Medulla oblongata (tissue), 1 donor: ENCODE measurements around the gene LMX1A.

Source experiments
- DNase-seq: peaks from one replicate; pipeline ENCODE4 v3.0.0-alpha.2; 2015; ENCODE audit errors: extremely low spot score

The LMX1A gene

DNA sequence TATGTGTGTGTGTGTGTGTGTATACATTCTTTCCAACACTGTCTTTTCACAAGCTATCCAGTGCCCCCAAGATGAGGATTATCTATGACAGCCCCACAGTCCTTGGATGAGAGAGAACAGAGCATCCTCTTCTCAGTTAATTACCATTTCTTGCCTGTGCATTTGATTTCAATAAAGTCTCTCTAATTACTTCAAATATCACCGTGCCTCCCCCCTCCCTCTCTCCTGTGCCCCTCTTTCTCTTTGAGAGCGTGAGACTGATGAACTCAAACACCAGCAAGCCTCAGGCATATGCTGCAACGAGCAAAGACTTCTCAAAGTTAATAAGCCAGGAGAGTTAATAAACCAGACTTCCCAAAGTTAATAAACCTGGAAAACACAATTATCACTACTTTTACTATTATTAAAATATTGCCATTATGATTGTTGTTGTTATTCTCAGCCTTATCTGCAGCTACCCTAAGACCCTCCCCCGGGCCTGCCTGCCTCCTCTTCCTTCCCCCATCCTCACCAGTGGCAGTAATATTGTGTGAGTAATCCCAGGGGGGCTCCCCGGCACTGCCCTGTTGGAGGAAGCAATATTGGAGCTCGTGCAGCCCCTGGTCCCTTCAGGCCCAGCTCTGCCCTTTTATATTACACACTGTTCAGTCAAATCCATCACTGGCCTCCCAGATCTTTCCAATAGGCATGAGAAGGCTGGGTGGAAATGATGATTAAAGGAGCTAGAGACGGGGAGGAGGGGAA lies 30.9 kb downstream of the LMX1A start:
- no peak for DNase-seq

DNA sequence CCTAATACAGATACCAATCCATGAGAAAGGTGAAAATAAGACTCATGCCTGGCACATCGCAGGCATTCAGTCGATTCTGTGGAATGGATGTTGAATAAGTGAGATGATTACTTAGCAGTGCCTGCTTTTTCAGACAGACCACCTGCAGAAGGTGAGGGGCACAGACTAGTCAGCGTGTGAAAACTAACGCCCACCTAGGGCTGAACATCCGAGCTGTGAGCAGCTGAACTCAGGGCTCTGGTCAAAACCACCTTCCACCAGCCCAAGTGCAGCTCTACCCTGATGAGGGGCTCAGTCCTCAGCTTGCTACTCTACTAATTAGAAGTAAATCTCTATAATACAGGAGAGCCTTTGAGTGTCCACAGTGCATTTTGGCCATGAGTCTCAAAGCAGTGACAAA lies 32.5 kb downstream of the LMX1A start:
- DNase-seq, result no peak

GRCh38 chr1:165317612-165318011 lies 38.9 kb downstream of the LMX1A start:
- no peak for DNase-seq

DNA sequence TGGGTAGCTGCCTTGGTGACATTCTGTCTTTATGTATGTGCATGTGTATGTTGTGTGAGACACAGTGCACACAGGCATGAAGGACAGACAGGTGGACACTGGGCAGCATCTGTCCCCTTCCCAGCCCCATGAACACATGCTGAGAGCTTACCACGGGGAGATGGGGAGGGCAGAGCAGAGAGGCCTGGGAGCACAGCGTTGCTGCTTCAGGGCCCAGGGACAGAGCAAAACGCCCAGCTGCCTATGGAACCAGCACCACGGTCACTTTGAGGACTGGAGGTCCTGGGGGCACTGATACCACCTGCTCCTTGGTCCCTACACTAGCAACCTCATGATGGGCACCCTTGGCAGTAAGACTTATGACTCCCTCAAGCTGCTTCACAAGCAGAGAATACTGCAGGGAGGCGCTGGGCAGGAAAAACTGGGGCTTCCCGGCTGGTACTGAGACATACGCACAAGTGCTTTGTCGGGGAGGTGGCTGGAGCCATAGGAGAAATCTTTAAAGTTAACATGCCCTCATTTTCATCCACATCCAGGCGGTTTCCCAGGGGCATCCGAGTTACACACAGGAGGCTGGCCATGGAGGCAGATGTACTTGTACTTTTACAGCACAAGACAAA lies 40.3 kb downstream of the LMX1A start:
- DNase-seq, result no peak

GRCh38 chr1:165315481-165315880 lies 41.0 kb downstream of the LMX1A start:
- DNase-seq, result no peak

GRCh38 chr1:165313903-165314302 lies 42.6 kb downstream of the LMX1A start:
- DNase-seq, result no peak

DNA sequence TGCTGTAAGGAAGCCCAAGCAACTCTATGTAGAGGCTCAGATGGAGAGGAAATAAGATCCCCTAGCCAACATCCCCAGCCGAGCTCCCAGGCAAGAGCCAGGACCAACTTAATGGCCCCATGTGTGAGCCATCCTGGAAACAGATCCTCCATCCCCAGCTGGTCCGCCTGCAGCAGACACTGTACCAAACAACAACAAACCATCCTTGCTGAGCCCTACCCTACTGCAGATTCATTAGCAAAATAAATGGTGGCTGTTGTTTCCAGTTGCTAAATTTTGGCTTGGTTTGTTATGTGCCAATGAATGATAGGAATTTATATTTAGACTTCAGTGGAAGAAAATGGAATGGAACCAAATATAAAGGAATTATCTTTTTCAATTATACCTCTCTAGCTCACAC lies 43.9 kb downstream of the LMX1A start:
- DNase-seq, result no peak

- no peak for DNase-seq
Measured at GRCh38 chr1:165306543-165307434, 49.7 kb downstream of the LMX1A start.

- DNase-seq, result no peak
Measured at GRCh38 chr1:165303386-165303785, 53.1 kb downstream of the LMX1A start.

DNA sequence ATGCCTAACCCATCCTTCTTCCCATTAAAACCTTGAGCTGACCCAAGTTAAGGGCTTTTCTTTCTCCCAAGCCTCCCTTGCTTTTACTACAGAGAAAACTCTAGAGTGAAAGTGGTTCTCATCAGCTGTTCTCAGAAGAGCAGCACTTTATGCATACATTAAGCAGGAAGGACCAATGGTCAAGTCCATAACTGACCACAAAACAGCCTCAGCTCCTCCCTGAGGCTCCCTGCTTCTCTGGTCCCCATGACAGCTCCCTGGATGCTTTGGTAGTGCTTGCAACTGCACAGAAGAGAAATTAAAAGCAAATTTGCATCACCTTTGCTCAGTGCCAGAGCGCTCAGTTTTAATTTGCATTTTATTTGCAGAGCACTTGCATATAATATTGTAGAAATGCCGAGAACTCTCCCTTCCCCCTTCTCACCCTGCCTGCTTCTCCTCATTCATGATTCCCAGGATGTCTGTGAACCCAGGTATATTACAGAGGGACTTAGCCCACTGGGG lies 56.1 kb downstream of the LMX1A start:
- DNase-seq, result no peak

GRCh38 chr1:165298203-165298820 lies 58.2 kb downstream of the LMX1A start:
- no peak for DNase-seq

DNA sequence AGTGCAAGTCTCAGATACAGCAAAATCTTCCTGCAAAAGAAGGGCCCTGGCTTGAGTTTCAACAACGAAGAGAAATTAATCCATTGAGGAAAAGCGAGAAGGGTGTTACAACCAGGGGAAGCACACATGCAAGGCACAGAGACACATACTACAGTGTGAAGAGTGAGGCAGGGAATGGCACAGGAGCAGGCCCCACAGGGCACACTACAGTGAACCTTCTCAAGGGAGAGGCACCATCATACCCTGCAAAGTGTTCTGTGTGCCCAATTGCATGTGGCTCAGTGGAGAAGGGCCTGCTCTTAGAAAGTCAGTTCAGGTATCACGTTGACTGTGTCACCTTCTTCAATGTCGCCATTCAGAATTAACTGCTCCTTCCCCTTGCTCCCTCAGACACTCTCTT lies 60.3 kb downstream of the LMX1A start:
- DNase-seq, result no peak

DNA sequence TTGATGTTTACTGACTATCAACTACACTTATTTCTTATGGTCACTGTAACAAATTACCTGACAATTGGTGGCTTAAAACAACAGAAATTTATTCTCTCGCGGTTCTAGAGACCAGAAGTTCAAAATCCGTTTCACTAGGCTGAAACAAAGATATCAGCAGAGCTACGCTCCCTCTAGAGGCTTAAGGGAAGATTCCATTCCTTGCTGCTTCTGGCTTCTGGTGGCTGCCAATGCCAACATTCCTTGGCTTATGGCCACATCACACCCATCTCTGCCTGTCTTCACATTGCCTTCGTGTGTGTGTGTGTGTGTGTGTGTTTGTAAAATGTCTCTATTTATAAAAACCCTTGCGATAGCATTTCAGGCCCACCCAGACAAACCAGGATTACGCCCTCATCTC lies 66.4 kb downstream of the LMX1A start:
- DNase-seq, result no peak

DNA sequence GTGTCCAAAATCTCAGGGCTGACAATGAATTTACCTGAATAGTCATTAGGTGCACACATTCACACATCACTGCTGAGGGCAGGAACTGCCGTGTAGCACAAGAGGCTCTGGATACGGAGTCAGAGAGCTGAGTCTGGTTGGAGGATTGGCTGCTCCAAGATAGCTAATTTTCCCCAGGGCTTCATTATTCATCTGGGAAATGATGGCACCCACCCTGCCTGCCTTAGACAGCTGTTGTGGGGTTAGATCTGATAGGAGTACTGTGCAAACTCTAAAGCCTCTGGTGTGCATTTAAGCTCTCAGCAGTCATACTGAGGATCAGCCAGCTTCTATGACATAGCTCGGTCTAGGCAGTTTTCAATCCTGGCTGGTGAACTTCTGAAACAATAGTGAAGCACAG lies 67.0 kb downstream of the LMX1A start:
- no peak for DNase-seq

GRCh38 chr1:165288350-165289120 lies 68.0 kb downstream of the LMX1A start:
- no peak for DNase-seq

DNA sequence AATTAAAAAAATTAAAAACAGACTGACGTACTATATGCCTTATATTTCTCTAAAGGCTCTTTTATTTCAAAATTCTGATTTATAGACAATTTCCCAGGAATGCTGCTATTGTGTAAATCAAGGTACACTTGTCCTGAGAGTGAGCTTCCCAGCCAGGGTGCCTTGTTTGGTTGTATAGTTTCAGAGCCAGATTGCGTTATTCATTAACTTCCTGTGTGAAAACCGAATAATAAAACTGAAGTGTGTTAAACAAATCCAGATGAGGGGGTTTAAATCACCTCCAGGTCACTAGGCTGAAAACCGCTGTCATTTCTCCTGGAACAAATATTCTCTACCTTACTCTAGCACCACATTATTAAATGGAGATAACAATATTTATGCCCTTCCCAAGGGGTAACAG lies 68.7 kb downstream of the LMX1A start:
- DNase-seq, result no peak

GRCh38 chr1:165287329-165287728 lies 69.2 kb downstream of the LMX1A start:
- DNase-seq, result no peak

DNA sequence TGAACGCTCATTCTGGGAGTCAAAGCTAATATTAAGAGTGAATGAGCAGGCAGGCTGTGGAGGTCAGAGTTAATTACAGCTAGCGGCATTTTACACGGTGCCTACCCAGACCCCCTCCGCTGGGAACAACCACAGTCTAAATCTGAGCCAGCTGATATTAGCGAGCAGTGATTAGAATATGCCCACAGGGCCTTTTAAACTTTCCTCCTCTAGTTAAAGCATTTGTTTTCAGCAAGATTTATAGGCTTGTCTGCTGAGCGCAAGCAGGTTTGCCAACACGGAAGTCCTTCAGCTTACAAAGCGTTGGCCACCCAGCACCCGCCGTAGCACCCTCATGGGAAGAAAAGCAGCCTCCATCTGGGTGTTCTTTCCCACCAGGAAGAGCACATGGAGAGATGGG lies 72.1 kb downstream of the LMX1A start:
- DNase-seq, result no peak

DNA sequence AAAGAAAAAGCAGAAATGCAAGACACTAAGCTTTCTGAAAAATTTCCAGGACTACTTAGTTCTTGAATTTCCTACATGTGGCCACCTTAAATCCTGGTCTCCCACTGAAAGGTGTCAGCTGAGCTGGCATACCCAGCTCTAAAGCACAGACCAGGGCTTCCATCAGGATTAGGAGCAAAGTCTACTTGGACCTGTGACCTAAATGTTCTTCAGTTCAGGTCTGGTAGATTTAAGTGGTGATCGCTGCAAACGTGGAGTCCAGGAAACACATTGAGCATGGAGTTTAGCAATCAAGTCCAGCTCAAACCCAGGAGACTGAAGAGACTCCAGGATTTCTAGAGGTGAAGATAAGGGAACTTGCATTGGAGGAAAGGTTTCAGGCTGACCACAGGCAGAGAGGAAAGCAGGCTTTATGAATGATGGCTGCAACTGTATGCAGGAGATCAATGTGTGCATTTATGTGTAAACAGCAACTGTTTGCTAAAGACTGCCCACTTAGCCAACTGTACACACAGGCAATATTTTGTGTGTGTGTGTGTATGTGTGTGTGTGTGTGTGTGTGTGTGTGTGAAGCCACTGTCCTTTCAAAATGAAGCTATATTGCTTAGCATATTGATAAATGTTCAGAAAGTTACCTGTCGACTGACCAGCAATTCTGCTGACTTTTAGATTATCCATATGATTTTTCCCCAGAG lies 75.2 kb downstream of the LMX1A start:
- no peak for DNase-seq

GRCh38 chr1:165279882-165280281 lies 76.6 kb downstream of the LMX1A start:
- DNase-seq, result no peak

- DNase-seq, result no peak
Measured at GRCh38 chr1:165276314-165276713, 80.2 kb downstream of the LMX1A start.
